Frontal cortex (tissue), 4 donors: ENCODE measurements around the gene ATP11B. TPM values are rescaled to one million over a fixed set of nuclear protein-coding genes. Genes with fewer than 3 reads are reported as not detected.

Experiments used
- DNase-seq, 2 donors: peaks; one replicate each; pipeline ENCODE4 v3.0.0; 2012; ENCODE audit warnings: low spot score in 2 of 2
- FAIRE-seq: peaks from 2 replicates; lab custom pipeline; 2012; peaks lifted over from hg19 to GRCh38; lab: Jason Lieb, UNC
- total RNA-seq: library from RNA; depleted of rRNA; stranded (reverse); fragments of >200 nt; gene quantifications from one replicate; pipeline ENCODE4 v1.2.3, GENCODE V29; 2014
- donor health status: control.
- donor health status: control.
- donor health status: control.

Gene ATP11B
- 94.6 TPM for total RNA-seq

DNA sequence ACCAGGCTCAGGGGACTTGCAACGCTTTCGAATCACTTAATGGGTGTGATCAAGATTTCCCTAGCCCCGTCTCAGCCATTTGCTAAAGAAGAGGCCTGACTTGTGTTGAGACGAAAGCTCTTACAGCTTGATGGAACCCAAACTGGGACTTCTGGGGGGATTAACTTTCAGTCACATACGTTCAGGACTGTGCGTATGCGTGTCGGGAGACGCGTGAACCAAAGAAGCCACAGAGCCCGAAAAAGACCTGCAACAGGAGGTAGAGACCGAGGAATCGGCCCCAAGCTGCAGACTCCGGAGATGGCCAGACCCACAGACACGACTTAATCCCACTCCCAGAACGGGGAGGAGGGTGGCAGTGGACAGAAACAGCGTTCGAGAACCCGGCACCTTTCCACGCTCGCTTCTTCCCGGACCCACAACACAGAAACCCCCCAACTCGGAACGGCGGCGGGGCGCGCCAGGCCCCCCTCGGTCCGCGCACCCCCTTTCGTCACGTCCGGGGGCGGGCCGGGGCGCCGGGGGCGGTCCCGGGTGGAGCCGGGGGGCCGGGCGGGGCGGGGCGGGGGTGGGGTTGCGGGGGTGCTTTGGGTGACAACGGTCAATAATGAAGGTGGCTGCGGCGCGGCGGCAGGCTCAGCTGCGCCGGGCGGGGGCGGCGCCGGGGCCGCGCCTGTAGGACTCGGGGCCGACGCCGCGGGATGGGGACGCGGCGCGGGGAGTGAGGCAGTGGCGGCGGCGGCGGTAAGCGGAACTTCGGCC lies at the start of gene ATP11B:
TSS of gene ATP11B (plus strand) at position 604 of the 762 bp plus-strand sequence. CDS start 256 bp downstream, outside the sequence.
- peak; percentile 93 for DNase-seq
- FAIRE-seq, result no peak

- FAIRE-seq (no peak), DNase-seq (no peak)
These were observed 46.3 kb upstream of the ATP11B start for GRCh38 chr3:182746959-182747358.

DNA sequence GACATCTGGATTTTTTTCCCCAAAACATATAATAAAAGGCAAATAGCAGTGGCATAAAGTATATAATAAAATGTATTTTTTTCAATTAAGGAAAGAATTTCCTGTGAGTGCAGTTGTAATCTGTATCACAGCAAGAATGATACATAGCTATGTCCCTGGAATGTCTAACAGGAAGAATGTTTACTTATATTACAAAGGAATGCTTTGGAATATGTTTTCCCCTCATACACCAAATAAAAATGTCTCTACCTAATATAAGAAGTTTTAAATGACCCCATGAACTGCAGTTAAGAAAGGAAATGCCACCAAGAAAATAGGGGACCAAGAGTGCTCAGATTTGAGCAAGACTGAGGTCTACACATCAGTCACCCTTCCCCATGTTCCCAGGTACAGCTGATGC lies 38.0 kb upstream of the ATP11B start:
- no peak for FAIRE-seq
- DNase-seq, result no peak

DNA sequence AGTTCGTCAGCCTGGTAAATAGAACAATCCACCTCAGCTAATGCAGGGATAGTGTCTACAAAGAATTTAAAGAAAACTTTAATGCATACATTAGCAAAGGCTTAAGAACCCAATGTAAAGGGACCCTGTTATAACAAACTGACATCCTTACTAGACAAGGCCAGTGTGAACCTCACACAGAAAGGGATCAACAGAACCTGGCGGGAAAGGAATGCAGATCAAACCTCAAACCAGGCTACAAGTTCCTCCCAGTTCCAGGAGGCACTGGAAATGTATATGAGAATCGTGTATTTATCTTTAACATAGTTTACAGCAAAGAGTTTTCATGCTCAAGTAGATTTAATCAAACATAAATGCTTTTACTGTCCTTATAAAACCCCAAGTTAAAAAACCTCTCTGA lies 37.6 kb upstream of the ATP11B start:
- DNase-seq (no peak), FAIRE-seq (no peak)

- FAIRE-seq (no peak), DNase-seq (no peak)
These were observed 32.6 kb upstream of the ATP11B start for GRCh38 chr3:182760576-182761164.

GRCh38 chr3:182763896-182764295 lies 29.4 kb upstream of the ATP11B start:
- FAIRE-seq (no peak), DNase-seq (no peak)

DNA sequence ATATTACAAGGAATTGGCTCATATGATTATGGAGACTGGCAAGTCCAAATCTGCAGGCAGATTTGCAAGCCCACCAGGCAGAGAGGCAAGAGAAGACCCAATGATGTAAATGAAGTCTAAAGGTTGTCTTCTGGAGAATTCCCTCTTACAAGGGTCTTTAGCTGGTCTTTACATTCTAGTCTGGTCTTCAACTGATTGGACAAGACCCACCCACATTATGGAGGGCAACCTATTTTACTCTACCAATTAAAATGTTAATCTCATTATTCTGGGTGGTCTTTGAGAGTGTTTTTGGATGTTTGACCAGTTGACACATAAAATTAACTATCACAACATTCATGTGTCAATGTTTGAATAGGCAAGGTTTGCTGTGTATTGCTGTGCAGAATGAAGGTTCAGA lies 28.0 kb upstream of the ATP11B start:
- no peak for DNase-seq
- no peak for FAIRE-seq

- DNase-seq (no peak), FAIRE-seq (no peak)
These were observed 27.2 kb upstream of the ATP11B start for GRCh38 chr3:182766099-182766498.

DNA sequence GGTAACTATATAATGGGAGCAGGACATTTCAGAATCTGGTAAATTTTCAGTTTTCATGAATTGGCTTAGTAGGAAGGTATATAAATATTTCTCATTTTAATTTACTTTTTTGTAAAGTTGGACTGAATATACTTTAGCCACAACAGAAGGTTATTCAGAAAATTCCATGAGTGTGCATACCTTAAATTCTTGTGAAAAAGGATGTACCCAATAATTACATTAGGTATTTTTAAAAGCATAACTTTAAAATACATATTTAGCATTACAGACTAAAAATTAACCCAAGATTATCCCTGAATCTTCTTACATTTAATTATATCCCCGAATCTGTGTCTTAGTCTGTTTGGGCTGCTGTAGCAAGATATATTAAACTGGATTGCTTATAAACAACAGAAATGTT lies 24.9 kb upstream of the ATP11B start:
- FAIRE-seq (no peak), DNase-seq (no peak)

DNA sequence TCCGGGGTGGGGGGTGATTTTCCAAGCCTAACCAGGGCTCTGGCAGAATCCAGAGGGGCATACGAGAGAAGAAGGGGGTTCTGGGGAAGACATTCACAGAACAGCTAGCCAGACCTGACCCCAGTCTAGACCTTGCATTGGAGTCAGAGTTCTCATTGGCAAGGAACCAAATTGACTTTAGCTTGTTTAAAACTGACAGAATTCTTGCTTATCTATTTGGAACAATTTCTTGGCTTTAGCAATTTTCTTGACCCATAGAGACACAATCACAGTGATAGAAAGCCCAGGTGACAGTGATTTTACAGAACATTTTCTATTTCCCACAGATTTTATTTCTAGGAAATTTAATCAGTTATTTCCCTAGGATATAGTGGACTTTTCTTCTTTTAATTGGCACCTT lies 23.6 kb upstream of the ATP11B start:
- DNase-seq (no peak), FAIRE-seq (no peak)

DNA sequence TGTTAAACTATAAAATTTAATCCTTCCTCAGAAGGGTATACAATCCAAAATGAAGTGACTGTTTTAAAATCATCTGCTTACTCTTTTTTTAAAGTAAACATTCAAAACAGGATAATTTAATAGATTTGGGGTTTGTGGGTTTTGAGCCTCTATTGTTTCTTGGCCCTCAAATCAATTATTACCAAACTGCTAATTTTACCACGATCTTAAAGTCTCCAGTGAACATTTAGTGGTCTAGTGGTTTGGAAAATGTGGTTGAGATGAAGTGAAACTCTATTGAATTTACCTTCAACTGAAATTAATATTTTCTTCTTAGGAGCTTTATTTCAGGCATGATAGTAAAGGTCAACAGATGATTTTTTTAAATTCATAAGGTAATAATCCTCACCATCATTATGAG lies 11.2 kb upstream of the ATP11B start:
- FAIRE-seq, result no peak

GRCh38 chr3:182783106-182783505 lies 10.2 kb upstream of the ATP11B start:
- no peak for DNase-seq
- no peak for FAIRE-seq

More for the DNA sequence above, 11.2 kb upstream of the ATP11B start:
- no peak for DNase-seq

DNA sequence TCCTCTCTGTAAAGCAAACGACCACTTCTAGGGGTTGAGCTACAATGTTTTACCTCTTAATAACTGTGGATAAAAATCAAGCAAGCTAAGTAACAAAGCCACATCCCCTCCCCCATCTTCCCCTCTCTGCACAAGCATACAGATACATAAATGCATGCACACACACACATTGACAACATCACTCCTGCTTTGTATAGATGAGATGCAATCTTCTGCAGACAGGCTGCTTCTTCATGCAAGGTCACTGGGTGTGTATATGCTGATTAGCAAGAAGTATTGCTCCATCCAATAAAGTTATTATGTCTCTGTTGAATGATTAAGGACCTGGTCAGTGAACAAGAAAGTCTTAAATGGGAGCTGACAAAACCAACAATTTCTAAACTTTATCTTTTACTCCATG lies 8.8 kb upstream of the ATP11B start:
- FAIRE-seq, result no peak
- no peak for DNase-seq

- FAIRE-seq (no peak), DNase-seq (no peak)
These were observed 8.2 kb upstream of the ATP11B start for GRCh38 chr3:182785142-182785541.

DNA sequence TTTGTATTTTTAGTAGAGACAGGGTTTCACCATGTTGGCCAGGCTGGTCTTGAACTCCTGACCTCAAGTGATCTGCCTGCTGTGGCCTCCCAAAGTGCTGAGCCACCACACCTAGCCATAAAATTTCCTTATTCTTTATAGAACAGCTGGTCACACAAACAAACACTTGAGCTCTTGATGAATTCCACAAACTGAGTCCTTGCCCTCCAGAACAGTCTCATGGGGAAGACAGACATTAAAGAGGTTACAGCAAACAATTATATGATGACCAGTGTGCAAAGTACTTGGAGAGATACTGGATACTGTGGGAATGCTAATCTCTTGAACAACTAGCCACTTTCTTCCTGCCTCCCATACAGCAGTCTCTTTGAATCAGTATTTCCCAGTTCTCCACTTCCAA lies 7.5 kb upstream of the ATP11B start:
- no peak for FAIRE-seq

DNA sequence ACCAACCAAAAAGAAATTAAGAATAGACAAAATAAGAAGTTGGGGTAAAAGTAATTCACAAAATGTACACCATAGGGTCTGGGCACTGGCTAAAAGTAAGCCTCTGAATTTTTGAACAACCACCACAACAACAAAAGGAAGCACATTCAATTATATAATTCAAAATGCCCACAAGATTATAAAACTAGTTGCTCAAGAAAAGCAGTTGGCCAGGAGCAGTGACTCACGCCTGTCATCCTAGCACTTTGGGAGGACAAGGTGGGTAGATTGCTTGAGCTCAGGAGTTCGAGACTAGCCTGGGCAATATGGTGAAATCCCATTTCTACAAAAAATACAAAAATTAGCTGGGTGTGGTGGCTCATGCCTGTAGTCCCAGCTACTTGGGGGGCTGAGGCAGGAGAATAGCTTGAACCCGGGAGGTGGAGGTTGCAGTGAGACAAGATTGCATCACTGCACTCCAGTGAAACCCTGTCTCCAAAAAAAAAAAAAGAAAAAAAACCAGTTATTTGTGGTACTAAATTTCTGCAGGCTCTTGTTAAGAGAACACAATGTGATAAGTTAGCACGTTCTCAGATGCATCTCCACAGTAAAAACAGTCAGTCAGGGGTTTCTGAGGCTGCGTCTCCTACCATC lies 6.6 kb upstream of the ATP11B start:
- no peak for FAIRE-seq

More for the DNA sequence above, 7.5 kb upstream of the ATP11B start:
- no peak for DNase-seq

GRCh38 chr3:182787302-182788036 lies 5.8 kb upstream of the ATP11B start:
- no peak for FAIRE-seq
- DNase-seq, result no peak

More for the DNA sequence above, 6.6 kb upstream of the ATP11B start:
- DNase-seq, result no peak

- DNase-seq (no peak), FAIRE-seq (no peak)
These were observed 3.9 kb upstream of the ATP11B start for GRCh38 chr3:182789371-182789770.

DNA sequence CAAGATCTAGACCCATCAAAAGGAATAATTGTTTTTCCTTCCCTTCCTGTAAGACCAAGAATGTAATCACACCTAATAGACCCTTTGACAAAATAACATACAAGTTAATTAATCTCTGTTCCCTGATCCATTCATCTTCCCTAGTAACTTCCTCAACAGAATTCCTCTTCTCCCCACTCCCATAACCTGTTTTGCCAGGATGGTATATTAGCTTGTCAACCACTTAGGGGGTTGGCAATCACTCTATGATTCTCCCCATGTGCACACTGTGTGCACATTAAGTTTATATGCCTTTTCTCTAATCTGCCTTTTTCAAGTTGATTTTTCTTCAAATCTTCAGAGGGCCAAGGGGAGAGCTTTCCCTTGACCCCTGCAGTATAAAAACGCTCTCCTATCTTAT lies 2.7 kb upstream of the ATP11B start:
- DNase-seq (no peak), FAIRE-seq (no peak)

DNA sequence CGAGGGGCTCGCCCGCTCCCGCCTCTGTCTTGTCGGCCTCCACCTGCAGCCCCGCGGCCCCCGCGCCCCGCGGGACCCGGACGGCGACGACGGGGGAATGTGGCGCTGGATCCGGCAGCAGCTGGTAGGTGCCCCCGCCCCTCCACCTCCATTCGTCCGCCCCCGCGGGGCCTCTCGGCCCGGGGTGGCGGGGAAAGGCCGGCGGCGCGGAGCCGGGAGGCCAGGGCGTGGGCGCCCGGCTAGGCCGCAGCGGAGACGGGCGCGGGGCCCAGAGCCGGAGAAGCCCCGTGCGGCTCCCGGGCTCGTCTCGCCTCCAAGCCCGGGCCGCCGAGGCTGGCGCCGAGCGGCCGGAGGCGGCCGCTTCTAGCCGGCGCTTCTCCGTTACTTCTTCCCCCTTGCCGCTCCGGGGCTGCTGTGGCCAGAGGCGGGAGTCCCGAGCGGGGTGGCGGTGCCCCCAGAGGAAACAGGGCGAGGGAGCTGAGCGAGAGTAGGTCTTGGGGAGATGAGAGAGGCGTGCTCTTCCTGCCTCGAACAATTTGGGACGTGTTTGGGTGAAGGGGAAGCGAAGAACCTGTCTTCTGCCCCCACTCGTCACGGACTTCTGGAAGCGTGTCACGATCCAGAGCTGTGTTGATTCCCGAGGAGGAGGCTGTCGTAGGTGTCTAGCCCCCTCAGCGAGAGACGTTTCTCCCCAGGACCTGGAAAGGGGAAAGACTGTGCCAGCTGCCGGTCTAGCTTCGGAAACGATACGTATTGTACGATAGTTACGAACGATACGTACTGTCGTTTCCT lies 555 bp downstream of the ATP11B start:
- DNase-seq, result peak; percentile 33 to 34
- FAIRE-seq, result no peak
